Measurements from ENCODE around the gene ENDOU. TPM values are rescaled to one million over a fixed set of nuclear protein-coding genes. Genes with fewer than 3 reads are reported as not detected.

Gene ENDOU
- total and polyA plus RNA-seq, 2 experiments from 2014 or later = 0.22 TPM; not detected in 1

DNA sequence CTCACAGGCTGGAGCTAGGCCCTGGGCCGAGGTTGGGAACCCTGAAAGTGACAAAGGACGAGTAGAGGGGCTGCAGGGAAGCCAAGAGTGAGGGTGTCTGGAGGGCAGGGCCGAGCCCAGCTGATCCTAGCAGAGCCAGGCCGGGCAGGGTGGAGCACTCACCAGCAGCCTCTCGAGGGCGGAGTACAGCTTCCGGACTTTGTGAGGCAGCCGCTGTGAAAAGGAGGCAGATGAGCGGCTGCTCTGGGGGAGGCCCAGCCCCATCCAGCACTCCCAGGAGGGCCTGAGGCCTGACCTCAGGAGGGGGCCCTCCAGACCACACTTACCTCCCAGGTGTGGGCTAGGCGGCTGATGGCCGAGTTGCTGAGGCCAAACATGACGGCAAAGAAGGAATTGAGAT lies 14.7 kb upstream of the ENDOU start:
- H3K79me2 ChIP-seq (ENCODE audit: insufficient read depth) = no peaks in the 10 kb centered on the region
- WGBS, 2 experiments (ENCODE audit: low coverage in 1 of 2, low lambda C conversion rate in 2 of 2, missing lambda C conversion rate in 2 of 2) = 62 to 70% methylated on average over 12 of the region's 12 CpGs
- no peak overlapping the region for H3K27ac ChIP-seq
- H2AFZ ChIP-seq = no peak overlapping the region
- in situ Hi-C loops (cut with MboI) = no loop called here
- no peaks in the 10 kb centered on the region for H3K36me3 ChIP-seq (ENCODE audit: low read depth)
- H3K9ac ChIP-seq = no peak overlapping the region
- H3K9me2 ChIP-seq (ENCODE audit: insufficient read depth) = no peaks in the 10 kb centered on the region
- no peak overlapping the region for H3K4me2 ChIP-seq (ENCODE audit: unreplicated experiment)
- TF ChIP-seq EZH2 (IDR thresholded peaks at IDR 0.05; ENCODE audit: insufficient read depth, poor library complexity, severe bottlenecking) (no peak), EZH2phosphoT487 (IDR thresholded peaks at IDR 0.05; ENCODE audit: insufficient read depth, low read depth) (no peak)
- no peaks in the 10 kb centered on the region for H3K9me3 ChIP-seq (ENCODE audit: low read depth)
- no peaks in the 10 kb centered on the region; the same call in 1 of the 2 replicates for H3F3A ChIP-seq (ENCODE audit: insufficient read depth)
- no peaks in the 10 kb centered on the region for H4K20me1 ChIP-seq (ENCODE audit: insufficient read depth)
- no peak overlapping the region for H3K4me3 ChIP-seq
- H3K4me1 ChIP-seq (ENCODE audit: insufficient read depth) = peaks cover 11% of the 10 kb centered on the region
- no peaks in the 10 kb centered on the region for H3K27me3 ChIP-seq (replicated peaks; ENCODE audit: insufficient read depth)
- DNase-seq = peak; percentile 36

- TF ChIP-seq EZH2phosphoT487 (IDR thresholded peaks at IDR 0.05; ENCODE audit: insufficient read depth, low read depth) (no peak), EZH2 (IDR thresholded peaks at IDR 0.05; ENCODE audit: insufficient read depth, poor library complexity, severe bottlenecking) (no peak)
- Histone ChIP-seq H3K79me2 (ENCODE audit: insufficient read depth) (no peaks in the 10 kb centered on the region), H3K27ac (no peak overlapping the region), H3K4me2 (ENCODE audit: unreplicated experiment) (no peak overlapping the region), H3K9me2 (ENCODE audit: insufficient read depth) (no peaks in the 10 kb centered on the region), H3K27me3 (replicated peaks; ENCODE audit: insufficient read depth) (no peaks in the 10 kb centered on the region), H3K36me3 (ENCODE audit: low read depth) (no peaks in the 10 kb centered on the region), H3K4me3 (no peak overlapping the region), H3K4me1 (ENCODE audit: insufficient read depth) (peaks cover 11% of the 10 kb centered on the region), H2AFZ (no peak overlapping the region), H4K20me1 (ENCODE audit: insufficient read depth) (no peaks in the 10 kb centered on the region), H3F3A (ENCODE audit: insufficient read depth) (no peaks in the 10 kb centered on the region; the same call in 1 of the 2 replicates), H3K9ac (no peak overlapping the region), H3K9me3 (ENCODE audit: low read depth) (no peaks in the 10 kb centered on the region)
- in situ Hi-C loops (cut with MboI) = no loop called here
- 76 to 80% methylated on average over 3 of the region's 3 CpGs for WGBS, 2 experiments (ENCODE audit: low coverage in 1 of 2, low lambda C conversion rate in 2 of 2, missing lambda C conversion rate in 2 of 2)
- no peak for DNase-seq
Observed at GRCh38 chr12:47739297-47739696, 14.0 kb upstream of the ENDOU start.

DNA sequence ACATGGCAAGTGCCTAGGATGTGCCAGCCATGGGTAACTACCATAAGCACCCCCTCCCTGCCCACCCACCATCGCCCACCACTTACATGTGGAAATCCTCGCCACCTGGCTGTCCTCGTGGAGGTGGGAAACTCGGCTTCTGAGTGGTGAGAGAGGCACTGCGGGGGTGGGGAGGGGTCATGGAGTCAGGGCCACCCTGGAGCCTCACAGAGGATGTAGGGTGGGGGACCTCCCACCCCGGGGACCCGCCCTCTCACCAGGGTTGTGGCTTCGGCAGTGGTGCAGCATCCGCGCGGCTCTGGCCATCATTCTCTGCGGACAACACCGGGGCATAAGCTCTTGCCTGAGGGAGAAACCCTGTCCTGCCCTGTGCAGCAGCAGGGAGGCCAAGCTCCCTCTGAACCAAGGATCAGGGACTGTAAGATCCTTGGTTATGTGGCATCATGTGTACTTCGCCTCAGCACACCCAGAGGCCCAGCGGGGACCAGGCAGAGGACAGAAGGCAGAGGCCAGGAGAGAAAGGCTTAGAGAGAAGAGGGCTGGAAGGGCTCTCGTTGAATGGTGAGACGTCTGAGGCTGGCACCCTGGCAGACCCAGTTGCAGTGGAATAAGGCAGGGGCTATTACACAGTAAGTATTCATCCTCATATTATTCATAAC lies 12.8 kb upstream of the ENDOU start:
- Histone ChIP-seq H3K9ac (no peak overlapping the region), H3F3A (ENCODE audit: insufficient read depth) (no peaks in the 10 kb centered on the region; the same call in 1 of the 2 replicates), H2AFZ (no peak overlapping the region), H3K4me1 (ENCODE audit: insufficient read depth) (peaks cover 11% of the 10 kb centered on the region), H3K27ac (no peak overlapping the region), H3K79me2 (ENCODE audit: insufficient read depth) (no peaks in the 10 kb centered on the region), H3K4me3 (no peak overlapping the region), H3K27me3 (replicated peaks; ENCODE audit: insufficient read depth) (no peaks in the 10 kb centered on the region), H3K4me2 (ENCODE audit: unreplicated experiment) (no peak overlapping the region), H3K9me3 (ENCODE audit: low read depth) (no peaks in the 10 kb centered on the region), H3K9me2 (ENCODE audit: insufficient read depth) (no peaks in the 10 kb centered on the region), H3K36me3 (ENCODE audit: low read depth) (no peaks in the 10 kb centered on the region), H4K20me1 (ENCODE audit: insufficient read depth) (no peaks in the 10 kb centered on the region)
- no peak for DNase-seq
- WGBS, 2 experiments (ENCODE audit: low coverage in 1 of 2, low lambda C conversion rate in 2 of 2, missing lambda C conversion rate in 2 of 2) = 87 to 92% methylated on average over 11 to 17 of the region's 17 CpGs
- TF ChIP-seq EZH2 (IDR thresholded peaks at IDR 0.05; ENCODE audit: insufficient read depth, poor library complexity, severe bottlenecking) (no peak), EZH2phosphoT487 (IDR thresholded peaks at IDR 0.05; ENCODE audit: insufficient read depth, low read depth) (no peak)
- in situ Hi-C loops (cut with MboI) = no loop called here

DNA sequence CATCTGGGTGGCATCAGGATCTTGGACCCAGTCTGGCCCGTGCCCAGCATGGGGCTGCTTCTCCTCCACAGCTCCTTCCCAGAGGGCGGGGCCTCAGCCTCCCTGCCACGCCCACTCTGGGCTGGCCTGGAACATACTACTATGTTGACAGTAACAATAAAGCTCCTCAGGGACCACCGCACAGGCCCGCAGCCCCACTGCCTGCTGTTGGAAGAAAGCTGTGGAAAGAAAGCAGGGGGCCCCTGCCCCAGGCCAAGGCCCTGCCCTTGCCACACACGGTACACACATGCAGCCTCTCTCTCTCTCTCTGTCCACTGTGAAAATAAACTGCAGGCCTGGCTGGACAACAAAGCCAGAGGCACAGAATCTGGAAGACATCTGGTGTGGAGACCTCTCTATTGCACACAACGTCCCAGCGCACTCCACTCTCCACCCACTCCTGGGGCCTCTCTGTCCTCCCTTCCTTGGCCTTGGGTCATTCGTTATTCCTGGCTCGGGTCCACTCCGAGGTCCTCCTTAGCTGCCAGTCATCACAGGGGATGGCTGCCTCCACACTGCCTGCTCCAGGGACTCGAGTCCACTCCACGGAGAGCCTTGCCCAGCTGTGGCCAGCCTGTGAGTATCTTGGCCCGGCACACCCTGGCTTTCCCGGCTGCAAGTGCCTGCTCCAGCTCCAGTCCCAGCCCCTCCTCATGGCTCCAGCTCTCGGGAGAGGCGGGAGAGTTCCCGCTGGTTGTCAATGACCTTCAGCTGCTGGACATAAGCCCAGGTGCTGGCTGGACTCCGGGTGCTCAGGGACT lies 11.8 kb upstream of the ENDOU start:
- no peak for TF ChIP-seq EZH2 (IDR thresholded peaks at IDR 0.05; ENCODE audit: insufficient read depth, poor library complexity, severe bottlenecking)
- Histone ChIP-seq H4K20me1 (ENCODE audit: insufficient read depth) (no peaks in the 10 kb centered on the region), H3K9ac (peak overlapping the region; percentile 30; the same call in 1 of the 2 replicates), H3K27me3 (replicated peaks; ENCODE audit: insufficient read depth) (no peaks in the 10 kb centered on the region), H3K36me3 (ENCODE audit: low read depth) (no peaks in the 10 kb centered on the region), H2AFZ (peak overlapping the region; percentile 72), H3K79me2 (ENCODE audit: insufficient read depth) (no peaks in the 10 kb centered on the region), H3K27ac (peak overlapping the region; percentile 33; the same call in 1 of the 2 replicates), H3K4me3 (no peak overlapping the region), H3K4me1 (ENCODE audit: insufficient read depth) (peaks cover 11% of the 10 kb centered on the region), H3F3A (ENCODE audit: insufficient read depth) (no peaks in the 10 kb centered on the region; the same call in 1 of the 2 replicates), H3K9me3 (ENCODE audit: low read depth) (no peaks in the 10 kb centered on the region), H3K9me2 (ENCODE audit: insufficient read depth) (no peaks in the 10 kb centered on the region), H3K4me2 (ENCODE audit: unreplicated experiment) (peak overlapping the region; percentile 32)
- DNase-seq = peak; percentile 78
- in situ Hi-C loops (cut with MboI) = no loop called here
- WGBS, 2 experiments (ENCODE audit: low coverage in 1 of 2, low lambda C conversion rate in 2 of 2, missing lambda C conversion rate in 2 of 2) = 11% methylated on average over 19 of the region's 19 CpGs

Measured in GM23248 (cell line).